HL-60 (cell line): ENCODE data around the gene SIX4.

ENCODE experiments used
- CTCF ChIP-seq: IDR thresholded peaks from one replicate; pipeline ENCODE4 v1.5.1; 2011; ENCODE audit warnings: low read length, control low read depth, inconsistent platforms; ENCODE audit not compliant: insufficient read depth
- GABPA ChIP-seq: IDR thresholded peaks from 2 replicates; pipeline ENCODE4 v1.6.1; 2012; ENCODE audit warnings: low read depth
- POLR2AphosphoS5 ChIP-seq: IDR thresholded peaks from 2 replicates; pipeline ENCODE4 v1.6.1; 2012; ENCODE audit warnings: low read depth
- SPI1 ChIP-seq: IDR thresholded peaks from 2 replicates; pipeline ENCODE4 v1.6.1; 2012; ENCODE audit warnings: low read depth, mild to moderate bottlenecking, borderline replicate concordance
- TF ChIP-seq, protein P1 (sequence below): IDR thresholded peaks from 2 replicates; pipeline ENCODE4 v1.6.1; 2012; ENCODE audit warnings: low read depth; ENCODE audit not compliant: insufficient replicate concordance

GRCh38 chr14:60771117-60771516 is 47.0 kb upstream of the SIX4 start:
- TF ChIP-seq POLR2AphosphoS5 (no peak), CTCF (no peak), GABPA (no peak), SPI1 (no peak)
- TF ChIP-seq, protein P1, sequence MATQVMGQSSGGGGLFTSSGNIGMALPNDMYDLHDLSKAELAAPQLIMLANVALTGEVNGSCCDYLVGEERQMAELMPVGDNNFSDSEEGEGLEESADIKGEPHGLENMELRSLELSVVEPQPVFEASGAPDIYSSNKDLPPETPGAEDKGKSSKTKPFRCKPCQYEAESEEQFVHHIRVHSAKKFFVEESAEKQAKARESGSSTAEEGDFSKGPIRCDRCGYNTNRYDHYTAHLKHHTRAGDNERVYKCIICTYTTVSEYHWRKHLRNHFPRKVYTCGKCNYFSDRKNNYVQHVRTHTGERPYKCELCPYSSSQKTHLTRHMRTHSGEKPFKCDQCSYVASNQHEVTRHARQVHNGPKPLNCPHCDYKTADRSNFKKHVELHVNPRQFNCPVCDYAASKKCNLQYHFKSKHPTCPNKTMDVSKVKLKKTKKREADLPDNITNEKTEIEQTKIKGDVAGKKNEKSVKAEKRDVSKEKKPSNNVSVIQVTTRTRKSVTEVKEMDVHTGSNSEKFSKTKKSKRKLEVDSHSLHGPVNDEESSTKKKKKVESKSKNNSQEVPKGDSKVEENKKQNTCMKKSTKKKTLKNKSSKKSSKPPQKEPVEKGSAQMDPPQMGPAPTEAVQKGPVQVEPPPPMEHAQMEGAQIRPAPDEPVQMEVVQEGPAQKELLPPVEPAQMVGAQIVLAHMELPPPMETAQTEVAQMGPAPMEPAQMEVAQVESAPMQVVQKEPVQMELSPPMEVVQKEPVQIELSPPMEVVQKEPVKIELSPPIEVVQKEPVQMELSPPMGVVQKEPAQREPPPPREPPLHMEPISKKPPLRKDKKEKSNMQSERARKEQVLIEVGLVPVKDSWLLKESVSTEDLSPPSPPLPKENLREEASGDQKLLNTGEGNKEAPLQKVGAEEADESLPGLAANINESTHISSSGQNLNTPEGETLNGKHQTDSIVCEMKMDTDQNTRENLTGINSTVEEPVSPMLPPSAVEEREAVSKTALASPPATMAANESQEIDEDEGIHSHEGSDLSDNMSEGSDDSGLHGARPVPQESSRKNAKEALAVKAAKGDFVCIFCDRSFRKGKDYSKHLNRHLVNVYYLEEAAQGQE = no peak
